GM23248 (cell line): ENCODE measurements around the gene TSEN2.

Source experiments
- EZH2 ChIP-seq: fragments of 200-600 bp; sonication (generic); IDR thresholded peaks from 2 replicates; pipeline ENCODE4 v1.6.1; 2018; ENCODE audit warnings: antibody characterized with exemption, mild to moderate bottlenecking; ENCODE audit not compliant: insufficient read depth, poor library complexity, severe bottlenecking
- EZH2phosphoT487 ChIP-seq: fragments of 200-600 bp; sonication (generic); IDR thresholded peaks from 2 replicates; pipeline ENCODE4 v1.6.1; 2018; ENCODE audit warnings: antibody characterized with exemption, moderate library complexity, mild to moderate bottlenecking, low read depth; ENCODE audit not compliant: insufficient read depth

DNA sequence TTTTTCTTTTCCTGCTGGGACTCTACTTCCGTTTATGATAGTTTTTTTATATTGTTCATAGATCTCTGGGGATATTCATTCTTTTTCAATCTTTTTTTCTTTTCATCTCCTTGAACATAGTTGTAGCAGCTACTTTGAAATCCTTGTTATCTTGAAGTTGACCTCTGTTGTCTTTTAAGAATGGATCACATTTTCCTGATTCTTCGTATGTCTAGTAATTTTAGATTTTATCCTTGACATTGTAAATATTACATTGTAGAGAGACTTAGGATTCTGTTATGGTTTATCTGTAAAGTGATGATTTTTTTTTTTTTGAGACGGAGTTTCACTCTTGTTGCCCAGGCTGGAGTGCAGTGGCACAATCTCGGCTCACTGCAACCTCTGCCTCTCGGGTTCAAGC, 93.1 kb downstream of the TSEN2 start:
- no peak for TF ChIP-seq EZH2phosphoT487
- TF ChIP-seq EZH2: no peak
